Measurements from ENCODE around the gene CACTIN. TPM values are rescaled to one million over a fixed set of nuclear protein-coding genes. Genes with fewer than 3 reads are reported as not detected.

CACTIN gene
- total RNA-seq, 3 donors from 2014 or later, result 22.4 to 26.8 (median 22.6) TPM

DNA sequence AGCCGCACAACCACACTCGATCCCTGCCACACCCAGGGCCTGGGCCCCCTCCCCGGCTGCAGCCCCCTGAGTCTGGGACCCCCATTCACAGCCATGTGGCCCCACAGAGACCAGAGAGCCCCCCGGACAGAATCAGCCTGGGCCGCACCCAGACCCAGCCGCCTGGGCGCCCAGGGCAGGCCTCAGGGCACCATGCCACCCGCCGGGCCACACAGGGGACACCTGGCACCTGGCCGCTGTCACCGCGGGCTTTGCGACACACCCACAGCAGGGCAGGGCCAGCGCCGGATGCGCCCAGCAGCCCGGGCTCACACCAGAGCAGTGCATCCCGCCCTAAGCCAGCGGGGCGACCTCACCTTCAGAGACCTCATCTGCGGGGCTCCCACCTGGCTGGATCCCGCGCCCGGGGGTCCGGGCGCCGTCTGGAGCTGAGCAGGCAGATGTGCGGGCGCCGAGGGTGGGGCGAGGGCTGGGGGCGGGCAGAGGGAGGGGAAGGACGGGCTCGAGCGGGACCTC lies 20.4 kb downstream of the CACTIN start:
- ATAC-seq, result peak; percentile 92
- Histone ChIP-seq H3K4me3 (no peak overlapping the region), H3K36me3 (ENCODE audit: low read depth) (no peaks in the 10 kb centered on the region), H3K9me3 (no peaks in the 10 kb centered on the region), H3K4me1 (ENCODE audit: low read depth) (peaks cover 28% of the 10 kb centered on the region)
- TF ChIP-seq, protein P1, sequence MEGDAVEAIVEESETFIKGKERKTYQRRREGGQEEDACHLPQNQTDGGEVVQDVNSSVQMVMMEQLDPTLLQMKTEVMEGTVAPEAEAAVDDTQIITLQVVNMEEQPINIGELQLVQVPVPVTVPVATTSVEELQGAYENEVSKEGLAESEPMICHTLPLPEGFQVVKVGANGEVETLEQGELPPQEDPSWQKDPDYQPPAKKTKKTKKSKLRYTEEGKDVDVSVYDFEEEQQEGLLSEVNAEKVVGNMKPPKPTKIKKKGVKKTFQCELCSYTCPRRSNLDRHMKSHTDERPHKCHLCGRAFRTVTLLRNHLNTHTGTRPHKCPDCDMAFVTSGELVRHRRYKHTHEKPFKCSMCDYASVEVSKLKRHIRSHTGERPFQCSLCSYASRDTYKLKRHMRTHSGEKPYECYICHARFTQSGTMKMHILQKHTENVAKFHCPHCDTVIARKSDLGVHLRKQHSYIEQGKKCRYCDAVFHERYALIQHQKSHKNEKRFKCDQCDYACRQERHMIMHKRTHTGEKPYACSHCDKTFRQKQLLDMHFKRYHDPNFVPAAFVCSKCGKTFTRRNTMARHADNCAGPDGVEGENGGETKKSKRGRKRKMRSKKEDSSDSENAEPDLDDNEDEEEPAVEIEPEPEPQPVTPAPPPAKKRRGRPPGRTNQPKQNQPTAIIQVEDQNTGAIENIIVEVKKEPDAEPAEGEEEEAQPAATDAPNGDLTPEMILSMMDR (IDR thresholded peaks at IDR 0.05), result no peak
- intact Hi-C loops (cut with DNase I, micrococcal nuclease), result no loop called here
- peak; percentile 78 to 86 (median 82) for DNase-seq

DNA sequence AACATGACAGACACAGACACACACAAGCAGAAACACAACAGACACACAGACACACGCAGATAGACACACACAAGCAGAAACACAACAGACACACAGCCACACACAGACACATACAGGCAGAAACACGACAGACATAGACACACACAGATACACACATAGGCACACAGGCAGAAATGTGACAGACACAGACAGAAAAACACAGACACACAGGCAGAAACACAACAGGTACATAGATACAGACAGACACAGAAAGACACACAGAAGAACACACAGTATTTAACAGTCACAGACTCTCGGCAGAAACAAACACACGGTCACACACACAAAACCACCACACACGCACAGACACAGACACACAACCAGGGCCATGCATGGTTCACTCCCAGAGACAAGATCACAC lies 20.8 kb downstream of the CACTIN start:
- ATAC-seq (peak; percentile 13), DNase-seq (no peak)
- peaks cover 28% of the 10 kb centered on the region for H3K4me1 ChIP-seq (ENCODE audit: low read depth)
- TF ChIP-seq, protein P1 (IDR thresholded peaks at IDR 0.05), result no peak
- intact Hi-C loops (cut with DNase I, micrococcal nuclease), result no loop called here
- no peak overlapping the region for H3K4me3 ChIP-seq
- no peaks in the 10 kb centered on the region for H3K36me3 ChIP-seq (ENCODE audit: low read depth)
- H3K9me3 ChIP-seq, result no peaks in the 10 kb centered on the region

DNA sequence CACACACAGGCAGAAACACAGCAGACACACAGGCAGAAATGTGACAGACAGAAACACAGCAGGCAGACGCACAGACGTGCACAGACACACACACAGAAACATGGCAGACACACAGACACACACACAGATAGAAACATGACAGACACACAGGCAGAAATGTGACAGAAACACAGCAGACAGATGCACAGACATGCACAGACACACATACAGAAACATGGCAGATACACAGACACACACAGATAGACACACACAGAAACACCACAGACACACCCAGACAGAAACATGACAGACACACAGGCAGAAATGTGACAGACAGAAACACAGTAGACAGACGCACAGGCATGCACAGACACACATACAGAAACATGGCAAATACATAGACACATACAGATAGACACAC lies 21.2 kb downstream of the CACTIN start:
- DNase-seq (no peak), ATAC-seq (no peak)
- Histone ChIP-seq H3K9me3 (no peaks in the 10 kb centered on the region), H3K4me3 (no peak overlapping the region), H3K36me3 (ENCODE audit: low read depth) (no peaks in the 10 kb centered on the region), H3K4me1 (ENCODE audit: low read depth) (peaks cover 28% of the 10 kb centered on the region)
- TF ChIP-seq, protein P1 (IDR thresholded peaks at IDR 0.05), result no peak
- intact Hi-C loops (cut with DNase I, micrococcal nuclease), result no loop called here

DNA sequence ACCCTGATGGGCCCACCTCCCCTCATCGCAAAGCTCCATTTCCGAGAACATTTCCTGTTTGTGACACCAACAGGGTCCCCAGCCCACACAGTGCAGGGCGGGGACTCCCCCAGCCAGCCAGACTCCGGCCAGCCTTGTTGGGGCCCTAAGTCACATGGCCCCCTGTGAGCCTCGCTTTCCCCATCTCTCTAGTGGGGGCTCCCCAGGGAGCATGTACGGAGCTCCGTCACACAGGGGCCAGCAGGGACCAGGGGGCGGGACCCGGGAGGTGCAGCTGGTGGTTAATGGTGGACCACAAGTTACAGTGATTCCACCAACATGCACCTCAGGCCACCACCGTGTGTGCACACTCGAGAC lies 21.6 kb downstream of the CACTIN start:
- H3K4me3 ChIP-seq, result no peak overlapping the region
- TF ChIP-seq, protein P1 (IDR thresholded peaks at IDR 0.05), result no peak
- H3K4me1 ChIP-seq (ENCODE audit: low read depth), result peaks cover 28% of the 10 kb centered on the region
- H3K9me3 ChIP-seq, result no peaks in the 10 kb centered on the region
- H3K36me3 ChIP-seq (ENCODE audit: low read depth), result no peaks in the 10 kb centered on the region
- ATAC-seq (no peak), DNase-seq (no peak)
- intact Hi-C loops (cut with DNase I, micrococcal nuclease), result no loop called here

DNA sequence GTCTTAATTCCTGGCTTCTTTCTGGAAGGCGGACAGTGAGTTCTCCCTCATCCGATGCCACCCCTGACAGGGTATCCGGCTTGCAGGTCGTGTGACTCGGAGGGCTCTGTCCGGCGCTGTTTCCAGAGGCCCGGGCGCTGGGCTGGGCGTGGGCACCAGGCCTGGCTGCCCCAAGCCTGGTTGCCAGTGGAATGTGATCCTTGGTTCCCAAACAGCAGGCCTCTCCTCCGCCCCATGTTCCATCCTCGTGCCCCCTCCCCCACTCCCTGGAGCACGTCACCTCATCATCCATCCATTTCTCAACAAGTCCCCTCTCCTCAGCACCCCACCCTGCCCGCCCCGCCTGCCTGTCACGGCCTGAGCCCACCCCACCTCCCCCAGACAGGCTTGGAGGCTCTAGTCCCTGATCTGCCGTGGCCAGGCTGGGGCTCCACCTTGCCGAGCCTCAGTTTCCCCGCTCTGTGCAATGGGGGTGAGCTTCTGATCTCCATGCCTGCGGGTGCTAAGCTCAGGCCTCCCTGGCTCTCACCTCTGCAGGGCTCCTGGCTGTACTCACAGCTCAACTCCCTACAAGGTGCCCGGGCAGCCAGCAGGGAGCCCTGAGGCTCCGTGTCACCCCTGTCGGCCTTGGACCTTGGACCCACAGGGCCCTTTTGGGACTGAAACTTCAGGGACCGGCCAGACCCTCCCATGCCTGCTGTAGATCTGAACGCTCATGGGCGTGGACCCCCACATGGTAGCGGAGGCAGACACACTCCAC lies 22.2 kb downstream of the CACTIN start:
- DNase-seq, result no peak
- no peak for ATAC-seq
- H3K9me3 ChIP-seq, result no peaks in the 10 kb centered on the region
- intact Hi-C loops (cut with DNase I, micrococcal nuclease), result no loop called here
- TF ChIP-seq, protein P1 (IDR thresholded peaks at IDR 0.05), result no peak
- no peaks in the 10 kb centered on the region for H3K36me3 ChIP-seq (ENCODE audit: low read depth)
- H3K4me1 ChIP-seq (ENCODE audit: low read depth), result peaks cover 28% of the 10 kb centered on the region
- no peak overlapping the region for H3K4me3 ChIP-seq

Data from mucosa of descending colon (tissue), 3 donors.